MM.1S (cell line): ENCODE results near the gene ZNF335.

Experiments used
- DNase-seq: peaks from one replicate; pipeline ENCODE4 v3.0.0-alpha.2; 2015
- H2AFZ ChIP-seq: fragments of 300-600 bp; sonication (generic); 2 replicates; pipeline ENCODE4 v1.6.0; 2016; ENCODE audit warnings: antibody characterized with exemption, low read length
- H3F3A ChIP-seq: fragments of 300-600 bp; sonication (generic); 2 replicates; pipeline ENCODE4 v1.6.1; 2016; ENCODE audit warnings: mild to moderate bottlenecking, antibody characterized with exemption, low read length, moderate library complexity, mixed read lengths; ENCODE audit not compliant: insufficient read depth
- H3K27ac ChIP-seq: fragments of 300-600 bp; sonication (generic); 2 replicates; pipeline ENCODE4 v1.5.1; 2016; ENCODE audit warnings: mild to moderate bottlenecking, low read length
- H3K27me3 ChIP-seq: fragments of 300-600 bp; sonication (generic); replicated peaks from 2 replicates; pipeline ENCODE4 v1.6.0; 2016; ENCODE audit warnings: low read length; ENCODE audit not compliant: insufficient read depth
- H3K36me3 ChIP-seq: fragments of 300-600 bp; sonication (generic); replicated peaks from 2 replicates; pipeline ENCODE4 v1.6.1; 2016; ENCODE audit warnings: mild to moderate bottlenecking, low read length, mixed read lengths; ENCODE audit not compliant: insufficient read depth
- H3K4me1 ChIP-seq: fragments of 300-600 bp; sonication (generic); 2 replicates; pipeline ENCODE4 v1.6.1; 2016; ENCODE audit warnings: low read length, mixed read lengths
- H3K4me2 ChIP-seq: fragments of 300-600 bp; sonication (generic); 2 replicates; pipeline ENCODE4 v1.6.0; 2016; ENCODE audit warnings: low read depth, low read length
- H3K4me3 ChIP-seq: fragments of 300-600 bp; sonication (generic); 2 replicates; pipeline ENCODE4 v1.5.1; 2016; ENCODE audit warnings: low read length, mixed read lengths
- H3K79me2 ChIP-seq: fragments of 300-600 bp; sonication (generic); 2 replicates; pipeline ENCODE4 v1.6.1; 2016; ENCODE audit warnings: mixed run types, low read length, mixed read lengths
- H3K9ac ChIP-seq: fragments of 300-600 bp; sonication (generic); 2 replicates; pipeline ENCODE4 v1.6.1; 2016; ENCODE audit warnings: low read length, mixed read lengths
- H3K9me2 ChIP-seq: fragments of 300-600 bp; sonication (generic); replicated peaks from 2 replicates; pipeline ENCODE4 v1.6.1; 2016; ENCODE audit warnings: mild to moderate bottlenecking, low read length, mixed read lengths; ENCODE audit not compliant: insufficient read depth
- H3K9me3 ChIP-seq: fragments of 300-600 bp; sonication (generic); replicated peaks from 2 replicates; pipeline ENCODE4 v1.6.1; 2016; ENCODE audit warnings: mild to moderate bottlenecking, low read length, mixed read lengths; ENCODE audit not compliant: insufficient read depth
- H4K20me1 ChIP-seq: fragments of 300-600 bp; sonication (generic); 2 replicates; pipeline ENCODE4 v1.6.1; 2016; ENCODE audit warnings: mild to moderate bottlenecking, low read length, moderate library complexity, mixed read lengths; ENCODE audit not compliant: insufficient read depth
- EZH2 ChIP-seq: fragments of 300-600 bp; sonication (generic); optimal IDR thresholded peaks from 2 replicates; pipeline ENCODE3; 2017; ENCODE audit warnings: low read depth, mild to moderate bottlenecking, antibody characterized with exemption, low read length, mixed read lengths
- EZH2phosphoT487 ChIP-seq: fragments of 300-600 bp; sonication (generic); IDR thresholded peaks from 2 replicates; pipeline ENCODE4 v1.6.1; 2018; ENCODE audit warnings: antibody characterized with exemption, low read length
- TF ChIP-seq, protein P1 (sequence below): fragments of 300-600 bp; sonication (generic); IDR thresholded peaks from 2 replicates; pipeline ENCODE4 v1.5.1; 2016; ENCODE audit warnings: antibody characterized with exemption, low read length, mixed read lengths

ZNF335 gene

DNA sequence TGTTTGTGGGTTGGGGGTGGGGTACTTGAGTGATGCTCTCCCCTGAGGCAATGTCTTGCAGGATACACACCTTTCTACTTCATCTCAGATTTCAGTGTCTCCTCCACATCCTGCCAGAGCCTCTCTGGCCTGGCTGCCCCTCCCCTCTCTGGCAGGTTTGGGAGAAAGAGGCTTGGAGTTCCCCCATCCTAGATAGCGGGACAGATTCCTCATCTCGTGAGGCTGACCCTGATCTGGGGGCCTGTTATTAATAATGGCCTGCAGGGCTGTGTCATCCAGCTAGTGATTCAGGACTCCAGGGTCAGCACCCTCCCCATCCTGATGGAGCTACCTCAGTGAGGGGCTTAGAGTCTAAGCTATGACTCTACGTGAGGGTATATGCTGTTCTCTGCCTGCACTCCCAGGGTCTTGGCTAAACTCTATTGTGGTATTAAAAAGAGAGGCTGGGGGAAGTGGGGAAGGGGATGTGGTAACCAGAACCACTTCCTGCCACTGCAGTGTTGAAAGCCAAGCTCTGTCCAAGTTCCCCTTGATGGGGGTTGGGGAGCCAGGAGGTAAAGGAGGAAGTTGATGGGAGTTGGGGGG lies 33.0 kb upstream of the ZNF335 start:
- Histone ChIP-seq H3F3A (no peaks in the 10 kb centered on the region), H3K27me3 (peaks cover 26% of the 10 kb centered on the region), H3K9me2 (no peaks in the 10 kb centered on the region), H2AFZ (no peak overlapping the region), H3K4me1 (peaks cover 10% of the 10 kb centered on the region), H3K27ac (no peak overlapping the region), H3K4me2 (no peak overlapping the region), H4K20me1 (no peaks in the 10 kb centered on the region), H3K4me3 (no peak overlapping the region), H3K79me2 (no peaks in the 10 kb centered on the region), H3K9me3 (no peaks in the 10 kb centered on the region), H3K36me3 (no peaks in the 10 kb centered on the region), H3K9ac (no peak overlapping the region)
- TF ChIP-seq, protein P1, sequence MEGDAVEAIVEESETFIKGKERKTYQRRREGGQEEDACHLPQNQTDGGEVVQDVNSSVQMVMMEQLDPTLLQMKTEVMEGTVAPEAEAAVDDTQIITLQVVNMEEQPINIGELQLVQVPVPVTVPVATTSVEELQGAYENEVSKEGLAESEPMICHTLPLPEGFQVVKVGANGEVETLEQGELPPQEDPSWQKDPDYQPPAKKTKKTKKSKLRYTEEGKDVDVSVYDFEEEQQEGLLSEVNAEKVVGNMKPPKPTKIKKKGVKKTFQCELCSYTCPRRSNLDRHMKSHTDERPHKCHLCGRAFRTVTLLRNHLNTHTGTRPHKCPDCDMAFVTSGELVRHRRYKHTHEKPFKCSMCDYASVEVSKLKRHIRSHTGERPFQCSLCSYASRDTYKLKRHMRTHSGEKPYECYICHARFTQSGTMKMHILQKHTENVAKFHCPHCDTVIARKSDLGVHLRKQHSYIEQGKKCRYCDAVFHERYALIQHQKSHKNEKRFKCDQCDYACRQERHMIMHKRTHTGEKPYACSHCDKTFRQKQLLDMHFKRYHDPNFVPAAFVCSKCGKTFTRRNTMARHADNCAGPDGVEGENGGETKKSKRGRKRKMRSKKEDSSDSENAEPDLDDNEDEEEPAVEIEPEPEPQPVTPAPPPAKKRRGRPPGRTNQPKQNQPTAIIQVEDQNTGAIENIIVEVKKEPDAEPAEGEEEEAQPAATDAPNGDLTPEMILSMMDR, result no peak
- no peak for TF ChIP-seq EZH2phosphoT487
- no peak for TF ChIP-seq EZH2
- DNase-seq, result no peak

DNA sequence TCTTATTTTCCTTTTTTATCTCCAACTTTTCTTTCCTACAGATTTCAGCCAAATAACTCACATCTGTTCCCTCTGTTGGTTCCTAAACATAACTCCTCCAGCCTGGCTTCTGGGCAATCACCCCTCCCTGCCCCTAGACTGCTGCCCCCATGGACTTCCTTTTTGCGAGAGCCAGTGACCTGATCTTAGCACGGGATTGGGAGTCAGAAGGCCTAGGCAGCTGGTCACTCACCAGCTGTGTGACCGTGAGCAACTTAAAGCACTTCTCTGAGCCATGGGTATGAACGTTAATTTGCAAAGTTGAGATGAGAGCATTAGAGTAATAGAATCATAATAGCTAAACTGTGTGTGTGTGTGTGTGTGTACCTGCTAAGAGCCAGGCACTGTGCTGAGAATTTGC lies 32.2 kb upstream of the ZNF335 start:
- no peaks in the 10 kb centered on the region for H4K20me1 ChIP-seq
- H3K27ac ChIP-seq, result no peak overlapping the region
- H3K27me3 ChIP-seq, result peaks cover 21% of the 10 kb centered on the region

DNA sequence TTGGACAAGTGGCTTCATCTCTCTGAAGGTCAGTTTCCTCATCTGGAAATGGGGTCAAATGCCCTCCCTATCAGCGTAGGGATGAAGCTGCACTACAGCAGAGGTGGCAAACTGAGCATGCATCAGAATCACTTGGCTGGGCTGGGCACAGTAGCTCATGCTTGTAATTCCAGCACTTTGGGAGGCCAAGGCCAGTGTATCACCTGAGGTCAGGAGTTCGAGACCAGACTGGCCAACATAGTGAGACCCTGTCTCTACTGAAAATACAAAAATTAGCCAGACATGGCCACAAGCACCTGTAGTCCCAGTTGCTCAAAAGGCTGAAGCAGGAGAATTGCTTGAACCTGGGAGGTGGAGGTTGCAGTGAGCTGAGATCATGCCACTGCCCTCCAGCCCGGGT lies 30.0 kb upstream of the ZNF335 start:
- TF ChIP-seq EZH2, result no peak
- no peak for TF ChIP-seq EZH2phosphoT487
- TF ChIP-seq, protein P1, result no peak
- no peaks in the 10 kb centered on the region for H3F3A ChIP-seq
- H3K9me3 ChIP-seq, result no peaks in the 10 kb centered on the region
- H3K9me2 ChIP-seq, result no peaks in the 10 kb centered on the region
- no peak overlapping the region for H3K27ac ChIP-seq
- no peak overlapping the region for H2AFZ ChIP-seq
- H3K9ac ChIP-seq, result no peak overlapping the region
- H3K79me2 ChIP-seq, result no peaks in the 10 kb centered on the region
- H4K20me1 ChIP-seq, result no peaks in the 10 kb centered on the region
- no peak overlapping the region for H3K4me3 ChIP-seq
- H3K27me3 ChIP-seq, result peaks cover 13% of the 10 kb centered on the region
- H3K4me2 ChIP-seq, result no peak overlapping the region
- no peaks in the 10 kb centered on the region for H3K36me3 ChIP-seq
- DNase-seq, result no peak
- peaks cover 10% of the 10 kb centered on the region for H3K4me1 ChIP-seq

More for the DNA sequence above, 32.2 kb upstream of the ZNF335 start:
- Histone ChIP-seq H3K4me2 (no peak overlapping the region), H3K9me2 (no peaks in the 10 kb centered on the region), H3K9me3 (no peaks in the 10 kb centered on the region), H3K36me3 (no peaks in the 10 kb centered on the region), H3K9ac (no peak overlapping the region), H3K4me1 (peaks cover 10% of the 10 kb centered on the region), H3K4me3 (no peak overlapping the region), H3K79me2 (no peaks in the 10 kb centered on the region), H2AFZ (no peak overlapping the region), H3F3A (no peaks in the 10 kb centered on the region)
- TF ChIP-seq, protein P1, result no peak
- no peak for TF ChIP-seq EZH2phosphoT487
- TF ChIP-seq EZH2, result no peak
- DNase-seq, result no peak
